GM12891 (cell line): ENCODE measurements around the gene NHSL1.

ENCODE experiments used
- DNase-seq: peaks from one replicate; pipeline ENCODE4 v3.0.0; 2011; ENCODE audit warnings: low spot score; ENCODE audit not compliant: insufficient read length
- FAIRE-seq: peaks from 2 replicates; lab custom pipeline; 2011; peaks lifted over from hg19 to GRCh38; lab: Jason Lieb, UNC
- PAX5 ChIP-seq: IDR thresholded peaks from 2 replicates; pipeline ENCODE4 v1.6.1; 2011; ENCODE audit warnings: low read length, moderate library complexity, mild to moderate bottlenecking; ENCODE audit not compliant: insufficient read depth, severe bottlenecking
- POLR2A ChIP-seq: IDR thresholded peaks from 2 replicates; pipeline ENCODE4 v1.6.1; 2011; ENCODE audit warnings: low read depth, low read length, control low read depth
- POLR2AphosphoS5 ChIP-seq: IDR thresholded peaks from 2 replicates; pipeline ENCODE4 v1.6.1; 2011; ENCODE audit warnings: low read depth, low read length, control low read depth
- POU2F2 ChIP-seq: IDR thresholded peaks from 2 replicates; pipeline ENCODE4 v1.6.1; 2011; ENCODE audit warnings: low read depth, mild to moderate bottlenecking, control low read depth, low read length, moderate library complexity
- SPI1 ChIP-seq: IDR thresholded peaks from 2 replicates; pipeline ENCODE4 v1.6.1; 2011; ENCODE audit warnings: low read depth, low read length, control low read depth
- TAF1 ChIP-seq: IDR thresholded peaks from 2 replicates; pipeline ENCODE4 v1.6.1; 2011; ENCODE audit warnings: low read depth, low read length, control low read depth

Gene NHSL1

GRCh38 chr6:138537106-138537505 is 37.8 kb upstream of the NHSL1 start:
- FAIRE-seq = no peak
- DNase-seq = no peak
- TF ChIP-seq POLR2A (no peak), TAF1 (no peak), POU2F2 (no peak), POLR2AphosphoS5 (no peak), SPI1 (no peak), PAX5 (no peak)

- FAIRE-seq = no peak
- DNase-seq = no peak
- TF ChIP-seq SPI1 = no peak
- TF ChIP-seq POLR2A = no peak
- TF ChIP-seq POLR2AphosphoS5 = no peak
- no peak for TF ChIP-seq POU2F2
- no peak for TF ChIP-seq TAF1
- TF ChIP-seq PAX5 = no peak
These were observed 36.6 kb upstream of the NHSL1 start for GRCh38 chr6:138535728-138536455.

GRCh38 chr6:138533667-138534066 is 34.4 kb upstream of the NHSL1 start:
- no peak for FAIRE-seq
- no peak for TF ChIP-seq POLR2AphosphoS5
- DNase-seq = no peak

- FAIRE-seq (no peak), DNase-seq (no peak)
These were observed 32.1 kb upstream of the NHSL1 start for GRCh38 chr6:138531387-138531786.

GRCh38 chr6:138529478-138529877 is 30.2 kb upstream of the NHSL1 start:
- no peak for DNase-seq
- TF ChIP-seq PAX5 = no peak
- no peak for TF ChIP-seq TAF1
- TF ChIP-seq POU2F2 = no peak
- TF ChIP-seq POLR2A = no peak
- TF ChIP-seq SPI1 = no peak
- TF ChIP-seq POLR2AphosphoS5 = no peak
- no peak for FAIRE-seq

More at GRCh38 chr6:138531387-138531786, 32.1 kb upstream of the NHSL1 start:
- no peak for TF ChIP-seq SPI1
- no peak for TF ChIP-seq PAX5
- TF ChIP-seq TAF1 = no peak
- TF ChIP-seq POLR2A = no peak
- TF ChIP-seq POU2F2 = no peak
- TF ChIP-seq POLR2AphosphoS5 = no peak

- no peak for FAIRE-seq
- DNase-seq = no peak
- TF ChIP-seq TAF1 = no peak
- no peak for TF ChIP-seq SPI1
- no peak for TF ChIP-seq PAX5
These were observed 29.7 kb upstream of the NHSL1 start for GRCh38 chr6:138528956-138529355.

GRCh38 chr6:138528137-138528536 is 28.8 kb upstream of the NHSL1 start:
- TF ChIP-seq TAF1 (no peak), PAX5 (no peak), SPI1 (no peak), POLR2A (no peak), POU2F2 (no peak), POLR2AphosphoS5 (no peak)
- DNase-seq (no peak), FAIRE-seq (no peak)

- FAIRE-seq = no peak
- TF ChIP-seq SPI1 = no peak
- TF ChIP-seq POLR2AphosphoS5 = no peak
- no peak for TF ChIP-seq TAF1
- no peak for TF ChIP-seq POU2F2
- no peak for TF ChIP-seq POLR2A
- TF ChIP-seq PAX5 = no peak
These were observed 28.3 kb upstream of the NHSL1 start for GRCh38 chr6:138527411-138528088.

GRCh38 chr6:138526822-138527235 is 27.5 kb upstream of the NHSL1 start:
- no peak for DNase-seq

More at GRCh38 chr6:138527411-138528088, 28.3 kb upstream of the NHSL1 start:
- DNase-seq = no peak

GRCh38 chr6:138525355-138525754 is 26.1 kb upstream of the NHSL1 start:
- FAIRE-seq (no peak), DNase-seq (no peak)
- TF ChIP-seq PAX5 = no peak
- TF ChIP-seq POU2F2 = no peak
- TF ChIP-seq TAF1 = no peak
- TF ChIP-seq POLR2A = no peak
- no peak for TF ChIP-seq POLR2AphosphoS5
- no peak for TF ChIP-seq SPI1

More at GRCh38 chr6:138526822-138527235, 27.5 kb upstream of the NHSL1 start:
- no peak for FAIRE-seq
- no peak for TF ChIP-seq POLR2A
- no peak for TF ChIP-seq SPI1
- no peak for TF ChIP-seq POLR2AphosphoS5
- no peak for TF ChIP-seq PAX5
- TF ChIP-seq POU2F2 = no peak
- no peak for TF ChIP-seq TAF1
